Right lobe of liver (tissue), 6 donors: ENCODE results near the gene NUTM2E. TPM values are rescaled to one million over a fixed set of nuclear protein-coding genes. Genes with fewer than 3 reads are reported as not detected.
"Not testable (repeated sequence)": the region's sequence is repeated elsewhere in the genome, so short reads cannot be mapped to it uniquely, and the experiment has no call there.

Experiments
- ATAC-seq, 4 donors: fragments of 200-7000 bp; cut with Tn5 transposase; one replicate each; pipeline ENCODE4 v1.9.1; 2020; ENCODE audit warnings: mild to moderate bottlenecking in 4 of 4, moderate library complexity in 4 of 4
- DNase-seq, 3 donors: peaks; one replicate each; pipeline ENCODE4 v3.0.0-alpha.2; 2020
- H3K27ac ChIP-seq, 3 donors: fragments of 200-600 bp; one replicate each; pipeline ENCODE4 v1.8.0; 2022
- H3K27me3 ChIP-seq, 2 donors: fragments of 200-600 bp; one replicate each; pipeline ENCODE4 v1.8.0; 2022
- H3K36me3 ChIP-seq, 4 donors: fragments of 200-600 bp; sonication (generic) in 1 of 4; one replicate each; pipeline versions ENCODE4 v1.5.1 to v1.8.0; 2017 to 2022; ENCODE audit warnings: control low read depth in 1 of 4
- H3K4me1 ChIP-seq, 4 donors: fragments of 200-600 bp; sonication (generic) in 1 of 4; one replicate each; pipeline versions ENCODE4 v1.5.1 to v1.8.0; 2017 to 2022; ENCODE audit warnings: control low read depth in 1 of 4
- H3K4me3 ChIP-seq, 3 donors: fragments of 200-600 bp; one replicate each; pipeline ENCODE4 v1.8.0; 2022
- H3K9me3 ChIP-seq, 4 donors: fragments of 200-600 bp; sonication (generic) in 1 of 4; one replicate each; pipeline versions ENCODE4 v1.5.1 to v1.8.0; 2017 to 2022; ENCODE audit warnings: control low read depth in 1 of 4
- CTCF ChIP-seq, 4 donors: fragments of 200-600 bp in 3 of 4; fragments of 450-650 bp in 1 of 4; IDR thresholded peaks; one replicate each; pipeline versions ENCODE4 v1.5.1 to v1.8.0; 2016 to 2022; ENCODE audit warnings: antibody characterized with exemption in 4 of 4, mild to moderate bottlenecking in 2 of 4
- POLR2A ChIP-seq: fragments of 450-650 bp; IDR thresholded peaks from one replicate; pipeline ENCODE4 v1.6.1; 2017; ENCODE audit warnings: antibody characterized with exemption, mild to moderate bottlenecking
- WGBS: methylation state at CpG from one replicate; pipeline ENCODE4 v1.1.6; 2018; ENCODE audit warnings: low coverage, low lambda C conversion rate; ENCODE audit not compliant: insufficient coverage; ENCODE audit errors: missing lambda C conversion rate; 5-methylcytosine and 5-hydroxymethylcytosine counted together
- intact Hi-C, 2 donors: fragments of 100-400 bp; cut with DNase I; formaldehyde crosslinking; loops; one replicate each; pipeline versions ENCODE4 v1.11.2 to v1.14.1; 2022
- long read RNA-seq: library from polyadenylated mRNA; unstranded; transcript quantifications from one replicate; pipeline ENCODE4 v2.0.0, GENCODE V29; 2019
- total RNA-seq, 6 experiments: library from RNA; depleted of rRNA in 2 of 6; stranded (reverse); fragments of >200 nt in 2 of 6; fragmentation: NEBNext Ultra II Directional in 3 of 6; extraction: Animal tissue kit (Norgen Biotek cat#: 25700) in 3 of 6; gene quantifications; one replicate each; pipeline versions ENCODE4 v1.1.0 to v1.2.4, GENCODE V29; 2016 to 2023
- donor health status: DM: no; HTN: yes; CAD: no.
- donor health status: DM: no; HTN: no; CAD: no.
- donor health status: DM: no; HTN: no; CAD: no.
- donor health status: DM: no; HTN: yes; CAD: no.
- donor health status: DM: no; HTN: yes; CAD: no.

The NUTM2E gene
- under 1 TPM in 2 of 6 experiments, not detected in 4; 0.15 to 0.16 TPM for total RNA-seq
- long read RNA-seq = 0 reads

GRCh38 chr10:79826496-79827215 is at the start of gene NUTM2E:
Gene NUTM2E, plus strand, starts transcription at chr10:79826739. Its CDS starts 15,002 bp downstream, at chr10:79841741.
- intact Hi-C loops = not testable (repeated sequence)
- H3K27ac ChIP-seq = peak within 1 kb of the TSS; percentile 63 to 87 (median 64)

GRCh38 chr10:79777997-79778396 is 48.5 kb upstream of the NUTM2E start:
- H3K27me3 ChIP-seq, intact Hi-C loops, H3K4me3 ChIP-seq, ATAC-seq, H3K36me3 ChIP-seq, H3K27ac ChIP-seq, DNase-seq, H3K4me1 ChIP-seq, H3K9me3 ChIP-seq: not testable (repeated sequence)

More at GRCh38 chr10:79826496-79827215, at the start of gene NUTM2E:
- TF ChIP-seq POLR2A = peak; percentile 53
- peak; percentile 95 to 98 (median 96) for ATAC-seq
- H3K9me3 ChIP-seq, H3K36me3 ChIP-seq, H3K4me1 ChIP-seq, H3K27me3 ChIP-seq: not testable (repeated sequence)
- H3K4me3 ChIP-seq = peak within 1 kb of the TSS; percentile 41 to 66 (median 55)
- WGBS = no CpG with 5 or more reads among the region's 78 CpGs
- peak; percentile 73 to 92 (median 76) for DNase-seq

- peak; percentile 47 to 80 (median 68) for TF ChIP-seq CTCF (IDR thresholded peaks at IDR 0.05)
- H3K27ac ChIP-seq, H3K4me1 ChIP-seq, H3K36me3 ChIP-seq, H3K4me3 ChIP-seq, H3K9me3 ChIP-seq, intact Hi-C loops, H3K27me3 ChIP-seq: not testable (repeated sequence)
- 9% methylated on average over 14 of the region's 14 CpGs for WGBS
- peak; percentile 67 to 89 (median 73) for DNase-seq
- peak; percentile 98 to 100 (median 100) for ATAC-seq
Observed at GRCh38 chr10:79779310-79779938, 47.1 kb upstream of the NUTM2E start.

- H3K27ac ChIP-seq, H3K4me3 ChIP-seq, H3K27me3 ChIP-seq, H3K36me3 ChIP-seq, H3K4me1 ChIP-seq, ATAC-seq, H3K9me3 ChIP-seq, intact Hi-C loops, DNase-seq: not testable (repeated sequence)
- 80% methylated on average over 1 of the region's 2 CpGs for WGBS
Observed at GRCh38 chr10:79779992-79780391, 46.5 kb upstream of the NUTM2E start.

- DNase-seq, H3K27me3 ChIP-seq, H3K4me3 ChIP-seq, H3K36me3 ChIP-seq, H3K27ac ChIP-seq, H3K9me3 ChIP-seq, intact Hi-C loops, H3K4me1 ChIP-seq: not testable (repeated sequence)
- 90% methylated on average over 3 of the region's 3 CpGs for WGBS
- peak in 3 of 4 donors; percentile 37 to 81 (median 43) for ATAC-seq
Observed at GRCh38 chr10:79781584-79781983, 45.0 kb upstream of the NUTM2E start.

- ATAC-seq, intact Hi-C loops, H3K9me3 ChIP-seq: not testable (repeated sequence)
Observed at GRCh38 chr10:79787455-79787952, 39.0 kb upstream of the NUTM2E start.

GRCh38 chr10:79789351-79789750 is 37.2 kb upstream of the NUTM2E start:
- H3K36me3 ChIP-seq, H3K4me3 ChIP-seq, H3K4me1 ChIP-seq, H3K9me3 ChIP-seq, H3K27ac ChIP-seq, intact Hi-C loops, H3K27me3 ChIP-seq, DNase-seq: not testable (repeated sequence)
- 80% methylated on average over 2 of the region's 2 CpGs for WGBS
- ATAC-seq = peak; percentile 28 to 73 (median 67)

More at GRCh38 chr10:79787455-79787952, 39.0 kb upstream of the NUTM2E start:
- H3K27ac ChIP-seq, DNase-seq, H3K4me3 ChIP-seq, H3K36me3 ChIP-seq, H3K4me1 ChIP-seq, H3K27me3 ChIP-seq: not testable (repeated sequence)

GRCh38 chr10:79791906-79792517 is 34.5 kb upstream of the NUTM2E start:
- H3K36me3 ChIP-seq, H3K4me1 ChIP-seq, H3K9me3 ChIP-seq, H3K27ac ChIP-seq, ATAC-seq, intact Hi-C loops, H3K4me3 ChIP-seq, H3K27me3 ChIP-seq, DNase-seq: not testable (repeated sequence)
- WGBS = 100% methylated on average over 2 of the region's 4 CpGs

GRCh38 chr10:79799337-79799736 is 27.2 kb upstream of the NUTM2E start:
- no CpG with 5 or more reads among the region's 1 CpG for whole genome bisulfite sequencing
- ATAC-seq = not testable (repeated sequence)

GRCh38 chr10:79805857-79806256 is 20.7 kb upstream of the NUTM2E start:
- H3K27ac ChIP-seq, H3K9me3 ChIP-seq, ATAC-seq, DNase-seq, H3K36me3 ChIP-seq, H3K4me1 ChIP-seq, H3K4me3 ChIP-seq, intact Hi-C loops, H3K27me3 ChIP-seq: not testable (repeated sequence)
- 78% methylated on average over 2 of the region's 2 CpGs for WGBS

More at GRCh38 chr10:79799337-79799736, 27.2 kb upstream of the NUTM2E start:
- H3K27ac ChIP-seq, H3K9me3 ChIP-seq, H3K27me3 ChIP-seq, H3K4me3 ChIP-seq, H3K4me1 ChIP-seq, H3K36me3 ChIP-seq, intact Hi-C loops, DNase-seq: not testable (repeated sequence)
